Uterus (tissue), 4 donors: ENCODE data around the gene NCBP1. TPM values are rescaled to one million over a fixed set of nuclear protein-coding genes. Genes with fewer than 3 reads are reported as not detected.

Experiments used
- DNase-seq, 2 donors: peaks; one replicate each; pipeline ENCODE4 v3.0.0-alpha.2; 2019 to 2020
- H3K27ac ChIP-seq, 2 donors: fragments of 200-600 bp; sonication (generic); 1 replicate in 1 of 2; 2 replicates in 1 of 2; pipeline ENCODE4 v1.5.1; 2016 to 2018
- H3K27me3 ChIP-seq, 2 donors: fragments of 200-600 bp; sonication (generic); one replicate each; pipeline ENCODE4 v1.5.1; 2018 to 2019; ENCODE audit warnings: control low read depth in 1 of 2
- H3K36me3 ChIP-seq, 2 donors: fragments of 200-600 bp; sonication (generic); one replicate each; pipeline ENCODE4 v1.5.1; 2019; ENCODE audit warnings: control low read depth in 1 of 2
- H3K4me1 ChIP-seq, 2 donors: fragments of 200-600 bp; sonication (generic); one replicate each; pipeline ENCODE4 v1.5.1; 2018 to 2019; ENCODE audit warnings: control low read depth in 1 of 2
- H3K4me3 ChIP-seq, 2 donors: fragments of 200-600 bp; sonication (generic); 1 replicate in 1 of 2; 2 replicates in 1 of 2; pipeline ENCODE4 v1.5.1; 2018 to 2019; ENCODE audit warnings: mild to moderate bottlenecking in 1 of 2
- H3K9me3 ChIP-seq, 2 donors: fragments of 200-600 bp; sonication (generic); one replicate each; pipeline ENCODE4 v1.5.1; 2019; ENCODE audit warnings: control low read depth in 1 of 2
- POLR2A ChIP-seq, 2 donors: fragments of 450-650 bp; IDR thresholded peaks; one replicate each; pipeline ENCODE4 v1.6.1; 2016; ENCODE audit warnings: antibody characterized with exemption in 2 of 2, mild to moderate bottlenecking in 1 of 2, moderate library complexity in 1 of 2
- intact Hi-C: fragments of 100-400 bp; cut with DNase I; formaldehyde crosslinking; loops from one replicate; pipeline ENCODE4 v1.15.1; 2023; ENCODE audit warnings: low total_unique reads
- total RNA-seq, 4 donors: library from RNA; depleted of rRNA in 3 of 4; stranded (reverse); fragments of >200 nt in 3 of 4; gene quantifications; one replicate each; pipeline versions ENCODE4 v1.1.0 to v1.2.4, GENCODE V29; 2014 to 2023
- TF ChIP-seq, protein P1 (sequence below), 4 experiments: fragments of 200-600 bp in 2 of 4; fragments of 450-650 bp in 2 of 4; sonication (generic) in 2 of 4; IDR thresholded peaks; one replicate each; pipeline ENCODE4 v1.5.1; 2016 to 2019; ENCODE audit warnings: antibody characterized with exemption in 4 of 4, mild to moderate bottlenecking in 2 of 4, moderate library complexity in 1 of 4
- donor health status: DM: yes; HTN: yes; CAD: no.

NCBP1 gene
- total RNA-seq, 4 donors from 2014 or later = 3.5 to 47.6 (median 24.0) TPM

DNA sequence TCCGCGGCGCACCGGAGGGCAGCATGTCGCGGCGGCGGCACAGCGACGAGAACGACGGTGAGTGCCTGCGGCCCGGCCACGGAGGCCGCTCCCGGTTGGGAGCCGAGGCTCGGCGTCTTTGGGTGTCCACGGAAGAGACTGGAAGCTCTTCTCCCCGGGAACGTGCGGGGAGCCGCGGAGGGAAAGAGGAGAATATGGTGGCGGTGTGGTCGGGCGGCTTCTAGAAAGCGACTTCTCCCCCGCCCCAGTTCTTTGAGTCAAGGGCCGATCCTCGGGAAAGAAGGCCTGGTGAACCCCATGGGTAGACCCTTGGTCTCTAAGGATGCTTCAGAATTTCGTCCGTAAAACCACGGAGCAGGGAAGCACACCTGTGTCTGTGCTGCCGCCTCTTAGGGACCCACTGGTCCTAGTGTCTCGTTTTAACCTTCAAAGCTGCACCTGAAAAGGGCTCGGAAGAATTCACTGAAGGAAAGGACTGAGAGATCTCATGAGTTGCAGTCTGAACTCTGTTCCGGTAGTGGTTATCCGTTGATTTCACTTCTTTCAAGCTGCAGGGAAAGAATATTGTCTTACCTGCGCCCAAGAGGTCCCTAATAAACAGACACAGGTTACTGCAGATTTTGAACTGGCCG is 354 bp downstream of the NCBP1 start:
- H3K27me3 ChIP-seq = no peaks in the 10 kb centered on the region
- H3K36me3 ChIP-seq = no peaks in the 10 kb centered on the region
- H3K4me1 ChIP-seq = peaks cover 7% of the 10 kb centered on the region in 2 donors
- peak overlapping the region; percentile 87 to 99 for H3K4me3 ChIP-seq
- no peaks in the 10 kb centered on the region for H3K9me3 ChIP-seq
- DNase-seq = no peak
- TF ChIP-seq POLR2A (IDR thresholded peaks at IDR 0.05) = no peak
- TF ChIP-seq, protein P1, sequence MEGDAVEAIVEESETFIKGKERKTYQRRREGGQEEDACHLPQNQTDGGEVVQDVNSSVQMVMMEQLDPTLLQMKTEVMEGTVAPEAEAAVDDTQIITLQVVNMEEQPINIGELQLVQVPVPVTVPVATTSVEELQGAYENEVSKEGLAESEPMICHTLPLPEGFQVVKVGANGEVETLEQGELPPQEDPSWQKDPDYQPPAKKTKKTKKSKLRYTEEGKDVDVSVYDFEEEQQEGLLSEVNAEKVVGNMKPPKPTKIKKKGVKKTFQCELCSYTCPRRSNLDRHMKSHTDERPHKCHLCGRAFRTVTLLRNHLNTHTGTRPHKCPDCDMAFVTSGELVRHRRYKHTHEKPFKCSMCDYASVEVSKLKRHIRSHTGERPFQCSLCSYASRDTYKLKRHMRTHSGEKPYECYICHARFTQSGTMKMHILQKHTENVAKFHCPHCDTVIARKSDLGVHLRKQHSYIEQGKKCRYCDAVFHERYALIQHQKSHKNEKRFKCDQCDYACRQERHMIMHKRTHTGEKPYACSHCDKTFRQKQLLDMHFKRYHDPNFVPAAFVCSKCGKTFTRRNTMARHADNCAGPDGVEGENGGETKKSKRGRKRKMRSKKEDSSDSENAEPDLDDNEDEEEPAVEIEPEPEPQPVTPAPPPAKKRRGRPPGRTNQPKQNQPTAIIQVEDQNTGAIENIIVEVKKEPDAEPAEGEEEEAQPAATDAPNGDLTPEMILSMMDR (IDR thresholded peaks at IDR 0.05) = no peak
- peak overlapping the region; percentile 96 to 99 for H3K27ac ChIP-seq
- intact Hi-C loops = no loop called here

DNA sequence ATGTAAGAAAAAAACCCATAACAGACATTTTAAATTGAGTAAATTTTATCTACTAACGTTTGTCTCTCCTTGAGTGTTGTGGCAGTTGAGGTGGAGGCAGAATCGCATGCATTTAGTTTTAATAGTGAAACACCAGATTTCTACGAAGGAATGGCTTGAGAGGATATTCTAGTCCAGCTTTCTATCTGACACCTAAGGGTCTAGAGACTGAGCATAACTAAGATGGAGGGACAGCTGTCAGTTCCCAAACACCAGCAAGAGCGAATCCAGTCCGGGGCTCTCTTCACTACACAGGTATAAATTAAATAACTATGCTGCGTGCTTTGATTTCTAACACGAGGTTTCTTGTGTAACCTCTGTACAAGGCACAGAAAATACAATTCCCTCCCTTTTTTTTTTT is 1.4 kb downstream of the NCBP1 start:
- peaks cover 7% of the 10 kb centered on the region in 2 donors for H3K4me1 ChIP-seq
- no peak for TF ChIP-seq POLR2A (IDR thresholded peaks at IDR 0.05)
- TF ChIP-seq, protein P1 (IDR thresholded peaks at IDR 0.05) = no peak
- no peaks in the 10 kb centered on the region for H3K36me3 ChIP-seq
- no peaks in the 10 kb centered on the region for H3K9me3 ChIP-seq
- H3K27ac ChIP-seq = no peak overlapping the region
- intact Hi-C loops = no loop called here
- no peaks in the 10 kb centered on the region for H3K27me3 ChIP-seq
- H3K4me3 ChIP-seq = peak overlapping the region in 1 of 2 donors; percentile 99
- DNase-seq = no peak

DNA sequence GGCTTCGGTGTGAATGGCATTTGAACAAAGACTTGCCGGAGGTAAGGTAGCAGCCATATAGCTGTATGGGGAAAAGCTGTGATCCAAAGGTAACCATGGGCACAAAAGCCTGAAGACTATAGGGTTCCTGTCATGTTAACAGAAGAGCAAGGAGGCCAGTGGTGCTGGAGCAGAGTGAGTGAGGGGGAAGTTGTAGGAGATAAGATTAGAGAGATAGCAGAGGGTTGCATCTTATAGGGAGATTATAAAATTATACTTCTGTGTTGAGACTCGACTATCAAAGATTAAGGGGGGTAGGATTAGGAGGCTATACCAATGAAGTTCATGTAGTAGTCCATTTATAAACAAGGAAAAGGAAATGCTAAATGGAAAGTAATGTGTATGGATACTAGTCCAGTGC is 3.3 kb downstream of the NCBP1 start:
- H3K9me3 ChIP-seq = no peaks in the 10 kb centered on the region
- H3K27me3 ChIP-seq = no peaks in the 10 kb centered on the region
- H3K36me3 ChIP-seq = no peaks in the 10 kb centered on the region
- H3K4me1 ChIP-seq = peaks cover 1 to 2% of the 10 kb centered on the region in 2 donors
- H3K4me3 ChIP-seq = no peak overlapping the region
- intact Hi-C loops = no loop called here
- TF ChIP-seq, protein P1 (IDR thresholded peaks at IDR 0.05) = no peak
- TF ChIP-seq POLR2A (IDR thresholded peaks at IDR 0.05) = no peak
- no peak for DNase-seq
- no peak overlapping the region for H3K27ac ChIP-seq

DNA sequence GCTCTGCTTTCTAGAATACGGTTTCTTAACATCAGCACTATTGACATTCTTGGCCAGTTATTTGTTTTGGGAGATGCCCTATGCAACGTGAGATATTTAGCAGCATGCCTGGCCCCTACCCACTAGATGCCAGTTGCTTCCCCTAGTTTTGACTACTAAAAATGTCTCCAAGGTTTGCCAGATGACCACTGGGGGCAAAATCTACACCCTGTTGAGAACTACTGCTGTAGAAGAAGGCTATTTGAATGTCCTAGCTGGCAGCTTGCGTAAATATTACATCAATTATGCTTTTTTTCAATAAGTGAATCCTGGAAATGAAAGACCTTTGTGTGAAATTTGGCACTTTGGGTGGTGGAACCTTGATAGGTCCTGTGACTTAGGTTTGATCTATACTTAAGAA is 5.0 kb downstream of the NCBP1 start:
- Histone ChIP-seq H3K27me3 (no peaks in the 10 kb centered on the region), H3K27ac (no peak overlapping the region), H3K36me3 (no peaks in the 10 kb centered on the region), H3K4me3 (no peak overlapping the region), H3K9me3 (no peaks in the 10 kb centered on the region), H3K4me1 (no peaks in the 10 kb centered on the region)
- no peak for DNase-seq
- intact Hi-C loops = no loop called here
- no peak for TF ChIP-seq POLR2A (IDR thresholded peaks at IDR 0.05)
- TF ChIP-seq, protein P1 (IDR thresholded peaks at IDR 0.05) = no peak

DNA sequence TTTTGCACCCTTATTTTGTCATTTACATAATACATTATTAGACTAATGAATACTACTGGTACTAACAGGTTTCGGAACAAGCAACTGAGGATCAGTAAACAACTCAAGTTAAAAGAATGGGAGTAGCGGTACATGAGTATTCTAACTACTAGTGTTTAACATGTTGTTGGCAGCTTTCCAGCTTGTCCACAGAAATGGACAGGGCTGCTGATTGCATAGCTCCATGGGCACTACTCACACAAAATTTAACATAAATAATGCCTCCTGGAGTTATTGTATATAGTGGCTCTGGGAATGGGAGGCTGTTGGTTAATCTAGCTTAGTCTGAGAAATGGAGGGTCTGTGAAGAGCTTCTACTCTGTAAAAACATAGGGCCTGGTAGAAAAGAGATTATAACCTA is 6.7 kb downstream of the NCBP1 start:
- DNase-seq = no peak
- Histone ChIP-seq H3K4me1 (no peaks in the 10 kb centered on the region), H3K4me3 (no peak overlapping the region), H3K27ac (no peak overlapping the region), H3K36me3 (no peaks in the 10 kb centered on the region), H3K9me3 (no peaks in the 10 kb centered on the region), H3K27me3 (no peaks in the 10 kb centered on the region)
- intact Hi-C loops = no loop called here
- no peak for TF ChIP-seq POLR2A (IDR thresholded peaks at IDR 0.05)
- TF ChIP-seq, protein P1 (IDR thresholded peaks at IDR 0.05) = no peak
